KOPT-K1 (cell line): ENCODE measurements around the gene MMP13.
"Not testable (repeated sequence)": the region's sequence is repeated elsewhere in the genome, so short reads cannot be mapped to it uniquely, and the experiment has no call there.

ENCODE experiments used
- H3K27ac ChIP-seq: fragments of 200-600 bp; sonication (generic); 2 replicates; pipeline ENCODE4 v1.5.1; 2016; ENCODE audit warnings: antibody characterized with exemption, mild to moderate bottlenecking, low read depth, low read length; ENCODE audit not compliant: poor library complexity, severe bottlenecking
- H3K36me3 ChIP-seq: fragments of 200-600 bp; sonication (generic); 2 replicates; pipeline ENCODE4 v1.5.1; 2017; ENCODE audit warnings: antibody characterized with exemption, mild to moderate bottlenecking, low read length, moderate library complexity; ENCODE audit not compliant: insufficient read depth
- H3K9me3 ChIP-seq: fragments of 200-600 bp; sonication (generic); 2 replicates; pipeline ENCODE4 v1.5.1; 2017; ENCODE audit warnings: antibody characterized with exemption, low read length, mild to moderate bottlenecking; ENCODE audit not compliant: insufficient read depth, poor library complexity, severe bottlenecking

MMP13 gene

GRCh38 chr11:102955624-102956023, at the start of gene MMP13:
Gene MMP13 (minus strand): TSS chr11:102955732. CDS start chr11:102955705, 27 bp downstream.
- Histone ChIP-seq H3K27ac (no peak within 1 kb of the TSS), H3K36me3 (no peaks in the 10 kb centered on the region), H3K9me3 (no peaks in the 10 kb centered on the region)

DNA sequence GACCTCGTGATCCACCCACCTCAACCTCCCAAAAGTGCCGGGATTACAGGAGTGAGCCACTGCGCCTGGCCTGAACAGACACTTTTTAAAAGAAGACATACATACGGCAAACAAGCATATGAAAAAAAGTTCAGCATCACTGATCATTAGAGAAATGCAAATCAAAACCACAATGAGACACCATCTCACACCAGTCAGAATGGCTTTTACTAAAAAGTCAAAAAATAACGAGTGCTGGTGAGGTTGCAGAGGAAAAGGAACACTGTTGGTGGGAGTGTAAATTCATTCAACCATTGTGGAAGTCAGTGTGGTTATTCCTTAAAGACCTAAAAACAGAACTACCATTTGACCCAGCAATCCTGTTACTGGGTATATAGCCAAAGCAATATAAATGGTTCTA, 48.7 kb upstream of the MMP13 start:
- not testable (repeated sequence) for H3K9me3 ChIP-seq, H3K36me3 ChIP-seq, H3K27ac ChIP-seq

DNA sequence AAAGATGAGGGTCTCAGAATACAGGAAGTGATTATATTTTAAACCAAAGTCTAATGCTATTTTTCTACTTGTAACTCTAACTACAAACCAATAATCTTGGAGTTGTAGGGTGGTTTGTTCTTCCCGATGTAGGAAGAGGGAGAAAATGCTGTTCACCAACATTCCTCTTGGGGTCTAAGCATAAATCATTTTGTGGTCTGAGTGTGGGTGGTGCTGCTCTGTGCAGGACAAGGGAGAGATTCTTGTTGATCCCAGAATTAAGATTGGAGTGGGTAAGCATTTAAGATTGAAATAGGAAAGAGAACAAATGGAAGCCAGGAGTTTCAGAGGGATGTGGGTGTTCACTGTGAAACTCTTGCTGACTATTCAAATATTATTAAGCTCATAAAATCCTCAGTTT, 38.6 kb upstream of the MMP13 start:
- Histone ChIP-seq H3K9me3 (no peaks in the 10 kb centered on the region), H3K36me3 (no peaks in the 10 kb centered on the region), H3K27ac (no peak overlapping the region)

- Histone ChIP-seq H3K9me3 (no peaks in the 10 kb centered on the region), H3K36me3 (no peaks in the 10 kb centered on the region), H3K27ac (no peak overlapping the region)
Measured at GRCh38 chr11:102991776-102992175, 36.2 kb upstream of the MMP13 start.

- Histone ChIP-seq H3K36me3 (no peaks in the 10 kb centered on the region), H3K9me3 (no peaks in the 10 kb centered on the region), H3K27ac (no peak overlapping the region)
Measured at GRCh38 chr11:102990145-102990544, 34.6 kb upstream of the MMP13 start.

DNA sequence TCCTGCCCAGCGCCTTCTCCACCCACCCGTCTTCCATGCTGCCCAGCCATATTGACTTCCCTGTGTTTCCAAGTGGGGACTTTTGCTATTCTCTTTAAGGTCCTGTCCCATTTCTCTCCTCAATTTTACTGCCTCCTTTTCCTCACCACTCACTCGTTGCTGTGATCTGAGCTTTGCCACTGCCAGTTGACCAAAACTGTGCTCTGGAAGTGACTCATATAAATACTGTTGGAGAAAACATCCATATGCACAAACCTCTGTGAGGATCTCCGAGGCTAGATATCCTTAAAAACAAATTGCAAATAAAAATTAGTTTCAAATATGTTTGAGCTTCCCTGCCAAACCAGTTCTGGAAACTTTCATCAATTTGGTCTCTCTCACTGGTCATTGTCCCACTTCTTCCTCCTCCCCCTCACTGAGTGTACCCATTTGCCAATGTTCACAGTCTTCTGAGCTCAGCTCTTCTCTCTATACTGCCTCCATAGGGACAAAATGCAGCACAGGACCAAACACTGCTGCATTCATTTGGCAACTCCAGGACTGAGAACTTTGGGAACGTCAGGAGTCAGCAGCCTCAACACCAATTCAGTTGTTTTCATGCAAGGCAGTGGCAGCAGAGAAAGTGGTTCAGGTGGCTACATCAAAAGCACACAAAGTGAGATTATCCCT, 34.0 kb upstream of the MMP13 start:
- H3K36me3 ChIP-seq = no peaks in the 10 kb centered on the region
- H3K9me3 ChIP-seq = no peaks in the 10 kb centered on the region
- H3K27ac ChIP-seq = no peak overlapping the region

DNA sequence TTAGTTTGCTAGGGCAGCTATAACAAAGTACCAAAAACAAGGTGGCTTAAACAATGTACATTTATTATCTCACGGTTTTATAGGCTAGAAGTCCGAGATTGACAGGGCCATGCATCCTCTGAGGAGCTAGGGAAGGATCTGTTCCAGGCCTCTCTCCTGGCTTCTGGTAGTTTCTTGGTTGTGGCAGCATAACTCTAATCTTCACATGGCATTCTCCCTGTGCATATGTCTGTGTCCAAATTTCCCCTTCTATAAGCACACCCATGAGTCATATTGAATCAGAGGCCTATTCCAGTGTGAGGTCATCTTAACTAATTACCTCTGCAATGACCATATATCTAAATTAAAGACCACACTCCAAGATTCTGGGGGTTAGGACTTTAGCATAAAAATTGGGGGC, 31.3 kb upstream of the MMP13 start:
- Histone ChIP-seq H3K9me3 (no peaks in the 10 kb centered on the region), H3K36me3 (no peaks in the 10 kb centered on the region)

DNA sequence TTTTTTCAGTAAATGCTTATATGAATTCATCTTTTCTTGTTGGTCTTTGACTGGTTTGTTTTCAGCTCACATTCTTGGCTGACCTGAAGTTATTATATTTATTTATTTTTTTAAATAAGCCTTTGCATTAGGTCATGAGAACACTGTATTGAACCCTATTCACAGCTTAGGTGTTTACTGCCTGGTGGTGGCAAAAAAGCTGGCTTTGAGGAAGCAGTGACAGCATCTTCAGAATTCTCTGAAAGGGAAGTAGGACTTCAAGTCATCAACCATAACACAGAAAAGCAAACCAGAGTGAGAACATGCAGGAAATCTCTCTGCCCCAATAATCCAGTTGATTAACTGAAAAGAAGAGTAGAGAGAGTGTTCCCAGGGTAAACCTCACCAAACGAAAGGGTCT, 30.3 kb upstream of the MMP13 start:
- H3K27ac ChIP-seq = no peak overlapping the region
- no peaks in the 10 kb centered on the region for H3K36me3 ChIP-seq
- no peaks in the 10 kb centered on the region for H3K9me3 ChIP-seq

More for the DNA sequence above, 31.3 kb upstream of the MMP13 start:
- no peak overlapping the region for H3K27ac ChIP-seq

- no peaks in the 10 kb centered on the region for H3K9me3 ChIP-seq
- H3K36me3 ChIP-seq = no peaks in the 10 kb centered on the region
- no peak overlapping the region for H3K27ac ChIP-seq
Measured at GRCh38 chr11:102983486-102983885, 28.0 kb upstream of the MMP13 start.

DNA sequence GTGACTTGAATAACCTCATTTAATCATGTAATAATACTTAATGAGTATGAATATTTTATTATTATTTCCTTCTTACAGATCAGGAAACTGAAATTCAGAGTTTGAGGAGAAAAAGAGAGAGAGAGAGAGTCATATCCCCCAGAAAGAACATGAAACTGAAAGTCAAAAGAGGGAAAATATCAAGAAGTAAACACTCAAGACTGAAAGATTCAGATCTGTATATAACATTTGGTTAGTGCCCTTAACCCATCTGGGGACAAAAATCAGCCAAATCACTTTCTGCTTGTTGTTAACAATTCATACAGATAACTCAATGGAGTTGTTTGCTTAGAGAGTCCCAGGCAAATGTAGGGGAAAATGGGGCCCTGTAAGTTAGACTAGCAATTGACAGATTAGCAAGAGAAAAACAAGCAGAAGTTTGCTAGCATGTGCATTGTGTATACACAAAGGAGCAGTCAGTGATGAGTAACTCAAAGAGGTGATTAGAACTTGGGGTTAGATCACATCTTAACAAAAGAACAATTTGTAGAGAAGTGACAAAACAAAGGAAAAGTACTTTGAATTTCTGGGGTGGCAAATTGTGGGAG, 25.9 kb upstream of the MMP13 start:
- no peak overlapping the region for H3K27ac ChIP-seq

GRCh38 chr11:102974552-102975280, 19.2 kb upstream of the MMP13 start:
- H3K27ac ChIP-seq = no peak overlapping the region
- no peaks in the 10 kb centered on the region for H3K36me3 ChIP-seq
- H3K9me3 ChIP-seq = no peaks in the 10 kb centered on the region

More for the DNA sequence above, 25.9 kb upstream of the MMP13 start:
- no peaks in the 10 kb centered on the region for H3K9me3 ChIP-seq
- H3K36me3 ChIP-seq = no peaks in the 10 kb centered on the region

- H3K9me3 ChIP-seq, H3K36me3 ChIP-seq, H3K27ac ChIP-seq: not testable (repeated sequence)
Measured at GRCh38 chr11:102973698-102974097, 18.2 kb upstream of the MMP13 start.

GRCh38 chr11:102972853-102973252, 17.3 kb upstream of the MMP13 start:
- Histone ChIP-seq H3K27ac (no peak overlapping the region), H3K9me3 (no peaks in the 10 kb centered on the region), H3K36me3 (no peaks in the 10 kb centered on the region)

GRCh38 chr11:102971766-102972165, 16.2 kb upstream of the MMP13 start:
- no peaks in the 10 kb centered on the region for H3K9me3 ChIP-seq
- H3K27ac ChIP-seq = no peak overlapping the region
- H3K36me3 ChIP-seq = no peaks in the 10 kb centered on the region

DNA sequence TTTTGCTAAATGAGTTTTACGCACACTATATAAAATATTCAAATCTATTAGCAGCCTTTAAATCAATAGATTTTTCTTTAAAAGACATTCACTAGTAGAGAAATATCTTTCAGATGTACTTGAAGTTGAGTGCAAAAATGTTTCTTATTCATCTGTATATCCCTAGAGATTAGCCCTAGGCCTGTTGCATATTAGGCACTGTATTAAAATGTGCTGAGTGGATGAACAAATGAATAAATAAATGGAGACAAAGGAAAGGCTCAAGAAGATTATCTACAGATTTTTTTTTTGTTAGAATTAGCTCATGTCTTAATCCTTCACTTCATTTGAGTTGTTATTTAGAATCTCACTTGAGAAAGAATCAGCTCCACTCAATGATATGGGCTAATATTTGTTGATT, 12.0 kb upstream of the MMP13 start:
- no peaks in the 10 kb centered on the region for H3K9me3 ChIP-seq
- H3K36me3 ChIP-seq = no peaks in the 10 kb centered on the region
- no peak overlapping the region for H3K27ac ChIP-seq

DNA sequence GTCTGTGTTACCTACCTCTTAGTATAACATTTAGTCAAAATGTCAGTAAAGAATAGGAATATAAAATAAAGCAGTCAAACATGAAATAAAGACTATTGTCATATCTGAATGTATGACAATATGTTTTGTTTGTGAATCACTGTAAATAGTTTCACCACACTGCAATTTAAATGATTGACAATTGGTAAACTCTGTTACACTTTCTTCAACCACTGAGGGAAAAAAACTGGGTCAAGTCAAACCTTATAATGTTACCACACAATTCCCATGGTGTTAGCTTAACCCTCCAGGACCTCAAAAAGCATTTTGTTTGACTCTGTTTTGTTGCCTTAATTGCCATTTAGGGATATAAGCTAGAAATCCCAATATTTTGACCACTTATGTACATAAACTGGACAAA, 10.5 kb upstream of the MMP13 start:
- no peaks in the 10 kb centered on the region for H3K36me3 ChIP-seq

More for the DNA sequence above, 10.5 kb upstream of the MMP13 start:
- no peaks in the 10 kb centered on the region for H3K9me3 ChIP-seq
- no peak overlapping the region for H3K27ac ChIP-seq
